ENCODE measurements around the gene IPO11.

The IPO11 gene

DNA sequence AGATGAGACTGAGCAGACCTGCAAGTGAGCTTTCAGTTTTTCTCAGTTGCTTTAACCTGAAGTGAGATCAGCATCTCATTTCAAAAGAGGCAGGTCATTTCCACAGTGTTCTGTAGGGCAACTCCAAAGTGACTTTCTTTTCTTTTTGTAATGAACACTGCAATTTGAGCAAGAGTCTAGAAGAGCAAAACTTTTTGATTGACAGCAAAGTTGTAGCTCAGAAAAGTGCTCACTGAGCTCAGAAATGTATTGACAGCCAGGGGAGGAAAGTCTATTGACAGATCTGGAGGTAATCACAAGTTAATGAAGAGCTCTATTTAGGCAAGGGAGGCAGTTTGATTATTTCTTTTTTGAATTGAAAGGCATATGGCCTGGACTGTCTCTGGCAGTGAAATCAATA lies 220.7 kb downstream of the IPO11 start:
- Histone ChIP-seq H3K9me3 (ENCODE audit: low read length) (no peaks in the 10 kb centered on the region), H3K36me3 (ENCODE audit: insufficient read depth, low read length) (peaks cover 7% of the 10 kb centered on the region; the same call in 1 of the 2 replicates), H3K27me3 (ENCODE audit: insufficient read depth, low read length) (no peaks in the 10 kb centered on the region), H3F3A (ENCODE audit: insufficient read depth, low read length) (no peaks in the 10 kb centered on the region), H4K20me1 (ENCODE audit: insufficient read depth, low read length) (no peaks in the 10 kb centered on the region), H3K9ac (ENCODE audit: low read length) (no peak overlapping the region), H3K4me1 (ENCODE audit: insufficient read depth, low read length, severe bottlenecking) (no peaks in the 10 kb centered on the region), H2AFZ (ENCODE audit: low read length) (no peak overlapping the region), H3K79me2 (ENCODE audit: insufficient read depth, low read length) (no peaks in the 10 kb centered on the region), H3K9me2 (ENCODE audit: low read depth, low read length) (no peaks in the 10 kb centered on the region), H3K4me3 (ENCODE audit: low read depth, low read length, poor library complexity, severe bottlenecking) (no peak overlapping the region), H3K4me2 (ENCODE audit: low read length) (no peak overlapping the region), H3K27ac (ENCODE audit: low read depth, low read length, poor library complexity, severe bottlenecking) (no peak overlapping the region)
- TF ChIP-seq EZH2 (IDR thresholded peaks at IDR 0.05; ENCODE audit: borderline replicate concordance, low read length) = no peak
- TF ChIP-seq, protein P1, sequence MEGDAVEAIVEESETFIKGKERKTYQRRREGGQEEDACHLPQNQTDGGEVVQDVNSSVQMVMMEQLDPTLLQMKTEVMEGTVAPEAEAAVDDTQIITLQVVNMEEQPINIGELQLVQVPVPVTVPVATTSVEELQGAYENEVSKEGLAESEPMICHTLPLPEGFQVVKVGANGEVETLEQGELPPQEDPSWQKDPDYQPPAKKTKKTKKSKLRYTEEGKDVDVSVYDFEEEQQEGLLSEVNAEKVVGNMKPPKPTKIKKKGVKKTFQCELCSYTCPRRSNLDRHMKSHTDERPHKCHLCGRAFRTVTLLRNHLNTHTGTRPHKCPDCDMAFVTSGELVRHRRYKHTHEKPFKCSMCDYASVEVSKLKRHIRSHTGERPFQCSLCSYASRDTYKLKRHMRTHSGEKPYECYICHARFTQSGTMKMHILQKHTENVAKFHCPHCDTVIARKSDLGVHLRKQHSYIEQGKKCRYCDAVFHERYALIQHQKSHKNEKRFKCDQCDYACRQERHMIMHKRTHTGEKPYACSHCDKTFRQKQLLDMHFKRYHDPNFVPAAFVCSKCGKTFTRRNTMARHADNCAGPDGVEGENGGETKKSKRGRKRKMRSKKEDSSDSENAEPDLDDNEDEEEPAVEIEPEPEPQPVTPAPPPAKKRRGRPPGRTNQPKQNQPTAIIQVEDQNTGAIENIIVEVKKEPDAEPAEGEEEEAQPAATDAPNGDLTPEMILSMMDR (IDR thresholded peaks at IDR 0.05; ENCODE audit: low read length) = no peak

DNA sequence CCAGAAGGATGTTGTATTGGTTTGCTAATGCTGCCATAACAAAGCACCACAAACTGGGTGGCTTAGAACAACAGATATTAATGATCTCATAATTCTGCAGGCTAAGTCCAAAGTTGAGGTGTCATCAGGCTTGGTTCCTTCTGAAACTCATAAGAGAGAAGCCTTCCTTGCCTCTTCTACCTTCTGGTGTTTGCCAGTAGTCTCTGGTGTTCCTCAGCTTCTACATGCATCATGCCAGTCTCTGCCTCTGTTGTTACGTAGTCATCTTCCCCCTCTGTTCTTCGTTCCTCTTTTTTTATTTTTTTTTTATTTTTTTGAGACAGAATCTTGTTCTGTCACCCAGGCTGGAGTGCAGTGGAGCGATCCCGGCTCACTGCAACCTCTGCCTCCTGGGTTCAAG lies 227.9 kb downstream of the IPO11 start:
- Histone ChIP-seq H2AFZ (ENCODE audit: low read length) (no peak overlapping the region), H4K20me1 (ENCODE audit: insufficient read depth, low read length) (no peaks in the 10 kb centered on the region), H3K36me3 (ENCODE audit: insufficient read depth, low read length) (no peaks in the 10 kb centered on the region), H3K27me3 (ENCODE audit: insufficient read depth, low read length) (no peaks in the 10 kb centered on the region), H3K4me2 (ENCODE audit: low read length) (no peak overlapping the region), H3K9me3 (ENCODE audit: low read length) (no peaks in the 10 kb centered on the region), H3K9me2 (ENCODE audit: low read depth, low read length) (no peaks in the 10 kb centered on the region), H3F3A (ENCODE audit: insufficient read depth, low read length) (no peaks in the 10 kb centered on the region), H3K9ac (ENCODE audit: low read length) (no peak overlapping the region), H3K4me1 (ENCODE audit: insufficient read depth, low read length, severe bottlenecking) (no peaks in the 10 kb centered on the region), H3K79me2 (ENCODE audit: insufficient read depth, low read length) (no peaks in the 10 kb centered on the region), H3K4me3 (ENCODE audit: low read depth, low read length, poor library complexity, severe bottlenecking) (no peak overlapping the region), H3K27ac (ENCODE audit: low read depth, low read length, poor library complexity, severe bottlenecking) (no peak overlapping the region)
- TF ChIP-seq EZH2 (IDR thresholded peaks at IDR 0.05; ENCODE audit: borderline replicate concordance, low read length) = no peak
- TF ChIP-seq, protein P1 (IDR thresholded peaks at IDR 0.05; ENCODE audit: low read length) = no peak

DNA sequence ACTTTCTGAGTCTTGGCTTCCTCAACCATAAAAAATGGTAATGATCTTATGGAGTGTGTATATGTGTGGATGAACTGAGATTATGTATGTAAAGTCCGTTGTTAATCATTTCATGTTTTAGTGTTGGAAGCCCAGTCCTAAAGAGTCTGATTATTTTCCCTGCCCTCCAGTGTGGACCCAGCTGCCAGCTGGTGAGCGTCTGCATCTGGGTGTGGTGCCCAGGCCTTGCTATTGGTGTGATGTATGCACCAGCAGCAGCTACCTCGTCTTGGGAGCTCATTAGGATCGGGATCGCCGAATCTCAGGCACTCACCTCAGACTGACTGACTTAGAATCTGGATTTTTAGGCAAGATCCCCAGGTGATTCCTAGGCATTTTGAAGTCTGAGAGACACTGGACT lies 229.9 kb downstream of the IPO11 start:
- no peak overlapping the region for H3K27ac ChIP-seq (ENCODE audit: low read depth, low read length, poor library complexity, severe bottlenecking)
- H3K9ac ChIP-seq (ENCODE audit: low read length) = no peak overlapping the region
- H2AFZ ChIP-seq (ENCODE audit: low read length) = no peak overlapping the region
- TF ChIP-seq, protein P1 (IDR thresholded peaks at IDR 0.05; ENCODE audit: low read length) = no peak
- no peak for TF ChIP-seq EZH2 (IDR thresholded peaks at IDR 0.05; ENCODE audit: borderline replicate concordance, low read length)
- H3K9me2 ChIP-seq (ENCODE audit: low read depth, low read length) = no peaks in the 10 kb centered on the region
- H3K79me2 ChIP-seq (ENCODE audit: insufficient read depth, low read length) = no peaks in the 10 kb centered on the region
- H3K4me3 ChIP-seq (ENCODE audit: low read depth, low read length, poor library complexity, severe bottlenecking) = no peak overlapping the region
- no peaks in the 10 kb centered on the region for H3K4me1 ChIP-seq (ENCODE audit: insufficient read depth, low read length, severe bottlenecking)
- H3K9me3 ChIP-seq (ENCODE audit: low read length) = no peaks in the 10 kb centered on the region
- no peaks in the 10 kb centered on the region for H4K20me1 ChIP-seq (ENCODE audit: insufficient read depth, low read length)
- H3F3A ChIP-seq (ENCODE audit: insufficient read depth, low read length) = no peaks in the 10 kb centered on the region
- no peaks in the 10 kb centered on the region for H3K36me3 ChIP-seq (ENCODE audit: insufficient read depth, low read length)
- no peak overlapping the region for H3K4me2 ChIP-seq (ENCODE audit: low read length)
- no peaks in the 10 kb centered on the region for H3K27me3 ChIP-seq (ENCODE audit: insufficient read depth, low read length)

Measured in OCI-LY1 (cell line).